ENCODE data around the gene TGM4.
"Not testable (repeated sequence)": the region's sequence is repeated elsewhere in the genome, so short reads cannot be mapped to it uniquely, and the experiment has no call there.

The TGM4 gene

DNA sequence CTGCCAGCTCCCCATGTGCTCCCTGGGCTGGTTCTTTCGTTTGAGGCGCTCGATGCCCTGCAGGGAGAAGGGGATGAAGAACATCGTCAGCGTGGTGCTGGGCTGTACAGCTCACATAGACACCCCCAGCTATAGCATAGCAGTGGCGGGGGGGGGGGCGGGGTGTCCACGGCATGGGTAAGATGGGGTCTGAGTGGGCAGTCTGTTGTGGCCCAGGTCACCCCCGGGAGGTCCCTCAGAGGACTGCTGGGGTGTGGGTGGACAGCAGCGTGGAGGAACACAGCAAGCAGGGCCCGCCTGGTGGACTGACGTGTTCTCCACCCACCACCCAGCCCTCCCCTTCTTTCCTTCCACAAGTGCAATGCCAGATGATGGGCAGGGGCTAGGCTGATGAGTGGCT, 43.7 kb downstream of the TGM4 start:
- no peak for DNase-seq

DNA sequence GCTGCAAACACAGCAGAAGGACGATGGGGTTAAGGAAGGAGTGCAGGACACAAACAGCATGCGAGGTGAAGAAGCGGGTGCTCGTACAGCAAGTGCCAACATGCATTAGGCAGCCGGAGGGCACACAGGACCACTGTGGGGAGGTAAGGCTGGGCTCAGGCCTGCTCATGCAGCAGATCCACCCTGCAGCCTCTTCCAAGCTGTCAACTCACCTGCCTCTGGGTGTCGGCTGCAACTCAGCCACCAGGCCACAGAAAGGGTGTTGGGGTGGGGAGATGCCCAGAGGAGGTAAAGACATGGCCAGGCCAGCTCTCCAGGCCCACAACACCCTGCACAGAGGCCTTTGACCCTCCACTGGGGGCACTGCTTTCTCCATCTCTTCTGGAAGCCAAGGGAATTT, 44.2 kb downstream of the TGM4 start:
- no peak for DNase-seq

DNA sequence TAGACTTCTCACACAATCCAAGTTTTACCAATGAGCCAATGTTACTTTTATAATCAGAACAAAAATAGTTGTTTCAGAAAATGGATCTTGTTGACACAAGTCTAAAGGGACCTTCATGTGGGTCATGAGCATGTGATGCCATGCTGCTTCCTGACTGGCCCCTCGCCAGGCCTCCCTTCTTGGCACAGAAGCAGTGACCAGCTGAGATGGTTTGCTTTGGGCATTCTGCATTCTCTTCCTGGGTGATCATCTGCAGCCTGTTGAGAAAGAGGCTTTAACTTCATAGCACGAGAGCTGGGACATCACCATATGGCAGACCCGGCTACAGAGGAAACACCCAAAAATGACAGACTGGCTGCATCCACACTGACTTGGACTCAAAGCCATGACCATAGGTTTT, 45.7 kb downstream of the TGM4 start:
- DNase-seq = no peak

DNA sequence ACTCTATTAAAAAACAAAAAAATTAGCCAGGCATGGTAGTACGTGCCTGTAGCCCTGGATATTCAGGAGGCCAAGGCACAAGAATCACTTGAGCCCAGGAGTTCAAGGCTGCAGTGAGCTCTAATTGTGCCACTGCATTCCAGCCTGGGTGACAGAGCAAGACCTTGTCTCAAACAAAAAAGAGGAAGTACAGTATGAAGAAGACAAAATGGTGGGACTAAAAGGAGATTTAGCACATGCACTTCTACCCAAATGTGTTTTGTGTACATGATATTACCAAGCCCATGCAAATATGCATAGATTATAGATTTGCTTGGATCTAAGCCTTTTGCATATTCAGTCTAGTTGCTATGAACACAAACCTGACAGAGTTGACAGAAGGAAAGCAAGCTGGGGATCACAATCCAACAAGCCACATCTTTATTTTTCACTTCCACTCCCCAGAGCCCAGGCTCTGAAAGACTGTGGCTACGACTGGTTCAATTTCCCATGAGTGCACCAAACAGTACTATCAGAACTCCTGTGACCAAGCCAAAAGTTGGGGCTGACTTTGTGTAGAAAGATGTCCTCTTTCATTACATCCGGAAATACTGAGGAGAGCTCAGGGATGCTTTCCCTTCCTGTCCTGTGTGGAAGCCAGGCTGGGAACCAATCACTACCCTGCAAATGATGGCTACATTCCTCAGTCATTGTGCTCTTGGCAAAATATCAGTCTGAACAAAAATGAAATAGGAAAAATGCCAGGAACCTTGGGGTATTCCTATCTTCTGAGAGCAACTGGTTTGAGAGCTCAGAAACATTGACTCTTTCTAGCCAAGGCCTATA, 49.4 kb downstream of the TGM4 start:
- DNase-seq = no peak

DNA sequence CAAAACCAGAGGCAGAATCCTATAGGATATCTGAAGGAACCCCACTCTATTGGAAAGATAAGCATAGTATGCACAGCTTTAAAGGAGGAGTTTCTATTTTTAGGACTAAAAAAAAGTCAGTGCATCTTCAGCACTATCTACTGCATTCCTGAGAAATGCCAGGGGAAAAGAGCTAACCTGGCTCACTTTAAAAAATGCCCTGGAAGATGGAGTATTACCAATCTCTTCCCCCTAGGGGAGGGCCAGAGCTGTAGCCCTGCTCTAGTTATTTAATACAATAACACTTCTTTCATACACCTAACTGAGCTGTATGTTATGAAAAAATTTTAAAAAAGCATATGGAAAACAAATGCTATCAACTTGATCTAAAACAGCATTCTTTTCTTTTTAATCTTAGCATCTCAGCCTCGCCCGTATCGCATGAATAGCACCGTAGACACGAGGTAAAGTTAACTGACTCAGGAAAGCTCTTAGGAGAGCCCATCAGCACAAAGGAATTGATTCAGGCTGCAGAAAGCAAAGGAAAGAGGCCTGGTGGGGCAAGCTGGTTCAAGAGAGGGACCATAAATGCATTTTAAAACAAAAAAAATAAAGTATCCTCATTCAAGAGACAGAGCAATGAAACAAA, 50.2 kb downstream of the TGM4 start:
- no peak for DNase-seq

DNA sequence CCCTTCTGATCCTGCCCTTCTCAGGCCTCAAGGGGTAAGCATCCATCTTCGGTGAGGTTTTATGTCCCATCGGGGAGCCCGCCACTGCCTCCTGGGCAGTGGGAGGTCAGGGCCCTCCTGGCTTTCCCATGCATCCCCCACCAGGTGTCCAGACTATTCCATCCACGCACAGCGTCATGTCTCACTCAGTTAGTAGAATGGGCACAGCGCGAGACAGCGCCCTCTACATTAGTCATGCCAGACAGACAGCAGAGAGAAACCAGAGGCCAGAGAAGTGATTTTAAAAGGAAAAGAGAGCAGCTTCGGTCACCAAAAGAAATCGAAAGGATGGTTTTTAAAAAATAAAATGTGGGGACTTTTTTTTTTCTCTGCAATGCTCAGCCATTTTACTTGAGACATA, 51.8 kb downstream of the TGM4 start:
- no peak for DNase-seq

DNA sequence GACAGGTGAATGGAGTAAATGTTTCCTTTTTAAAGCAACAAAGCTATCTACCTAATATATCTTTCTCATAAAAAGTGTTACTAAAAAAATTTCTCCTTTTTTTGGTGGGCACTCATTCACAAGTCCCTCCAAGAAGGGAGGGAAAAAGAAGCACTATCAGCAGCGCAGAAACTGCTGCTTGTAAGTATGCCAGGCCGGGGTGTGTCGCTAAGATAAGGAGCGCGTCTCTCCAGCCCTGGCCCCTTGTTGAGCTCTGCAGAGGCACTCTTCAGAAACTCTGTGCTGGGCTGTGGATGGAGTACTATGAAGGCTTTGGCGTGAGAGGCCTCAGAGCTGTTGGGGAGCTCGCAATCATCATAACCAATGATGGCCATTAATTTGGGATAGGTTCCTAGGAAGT, 52.5 kb downstream of the TGM4 start:
- no peak for DNase-seq

DNA sequence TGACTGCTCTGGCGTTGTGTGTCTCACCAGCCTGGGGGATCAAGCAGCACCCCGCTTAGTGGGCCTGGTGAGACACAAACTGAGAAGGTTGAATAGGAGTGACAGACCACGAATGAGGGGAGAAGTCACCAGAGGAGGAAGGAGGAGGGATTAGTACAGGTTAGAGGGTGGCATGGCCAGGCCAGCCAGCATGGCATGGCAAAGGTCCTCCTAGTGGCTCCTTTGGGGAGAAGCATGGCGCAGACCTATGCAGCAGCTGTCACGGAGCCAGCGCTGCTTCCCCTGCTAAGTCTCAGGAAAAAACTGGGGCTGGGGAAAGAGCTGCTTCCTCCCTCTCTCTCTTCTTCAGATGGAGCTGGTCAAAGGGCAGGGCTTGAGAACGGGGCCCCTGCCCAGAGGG, 53.0 kb downstream of the TGM4 start:
- no peak for DNase-seq

DNA sequence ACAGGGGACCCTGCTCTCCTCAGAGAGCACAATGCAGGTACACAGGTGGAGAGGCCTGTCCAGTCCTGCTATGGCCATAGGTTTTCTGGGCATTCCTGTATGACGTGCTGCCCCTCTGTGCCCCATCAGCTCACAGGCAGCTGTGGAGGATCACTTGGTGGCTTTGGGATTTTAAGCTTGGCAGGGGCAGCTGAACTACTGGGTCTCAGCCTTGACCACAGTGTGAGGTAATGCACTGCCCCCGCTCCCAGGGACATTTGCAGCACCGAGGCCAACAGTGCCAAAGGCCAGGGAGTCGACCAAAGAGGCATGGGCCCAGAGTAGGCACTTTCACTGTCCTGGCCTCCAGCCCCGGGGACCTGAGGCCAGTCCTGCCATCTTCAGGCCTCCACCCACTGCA, 55.4 kb downstream of the TGM4 start:
- no peak for DNase-seq

DNA sequence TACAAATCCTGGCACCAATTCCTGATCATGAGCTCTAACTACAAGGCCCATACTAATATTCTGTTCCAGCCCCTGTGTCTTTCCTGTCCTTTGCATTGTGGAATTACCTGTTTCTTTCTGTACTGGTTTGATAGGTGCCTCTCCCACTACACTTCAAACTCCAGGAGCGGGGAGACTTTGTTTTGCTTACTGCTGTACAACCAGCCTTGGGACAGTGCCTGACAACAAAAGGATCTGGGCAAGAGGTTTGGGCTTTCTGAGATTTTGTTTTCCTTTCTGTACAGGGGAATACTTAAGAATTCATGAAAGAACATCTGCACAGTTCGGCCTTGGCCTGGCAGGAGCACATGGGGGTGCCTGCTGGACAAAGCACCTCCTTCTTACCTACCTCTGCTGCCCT, 56.5 kb downstream of the TGM4 start:
- DNase-seq = no peak

DNA sequence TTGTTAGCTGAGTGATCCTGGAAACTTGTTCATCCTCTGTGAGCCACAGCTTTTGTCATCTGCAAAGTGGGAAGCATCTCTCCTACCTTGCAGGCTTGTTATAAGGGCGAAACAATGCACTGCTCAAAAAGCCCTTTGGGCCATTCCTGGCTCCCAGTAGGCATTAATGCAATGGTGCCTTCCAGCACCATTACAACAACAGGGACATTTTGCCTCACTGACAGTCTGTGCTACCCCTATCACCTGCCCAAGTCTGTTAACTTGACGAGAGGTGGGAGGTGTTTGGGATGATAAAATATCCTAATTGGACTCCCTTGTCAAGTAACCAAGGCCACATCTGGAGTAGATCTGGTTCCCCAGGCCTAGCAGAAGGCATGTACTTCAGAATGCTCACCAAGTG, 57.4 kb downstream of the TGM4 start:
- no peak for DNase-seq

DNA sequence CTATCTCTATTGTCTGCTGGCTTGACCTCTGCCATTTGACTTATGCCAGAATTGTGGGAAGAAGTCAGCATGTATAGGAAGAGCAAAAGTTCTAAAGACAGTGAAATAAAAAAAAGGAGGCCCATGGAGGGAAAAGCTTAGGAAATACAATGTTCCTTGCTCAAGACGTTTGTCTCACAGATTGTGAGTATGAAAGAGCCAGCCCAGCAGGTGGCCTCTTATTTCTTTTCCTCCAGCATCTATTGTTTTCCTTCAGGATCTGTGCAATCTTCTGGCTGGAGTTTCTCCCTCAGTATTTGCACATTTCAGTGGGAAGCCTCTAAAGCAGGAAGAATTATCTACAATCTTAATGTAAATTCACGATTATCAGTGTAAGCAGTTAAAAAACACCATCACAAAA, 57.9 kb downstream of the TGM4 start:
- DNase-seq = no peak

DNA sequence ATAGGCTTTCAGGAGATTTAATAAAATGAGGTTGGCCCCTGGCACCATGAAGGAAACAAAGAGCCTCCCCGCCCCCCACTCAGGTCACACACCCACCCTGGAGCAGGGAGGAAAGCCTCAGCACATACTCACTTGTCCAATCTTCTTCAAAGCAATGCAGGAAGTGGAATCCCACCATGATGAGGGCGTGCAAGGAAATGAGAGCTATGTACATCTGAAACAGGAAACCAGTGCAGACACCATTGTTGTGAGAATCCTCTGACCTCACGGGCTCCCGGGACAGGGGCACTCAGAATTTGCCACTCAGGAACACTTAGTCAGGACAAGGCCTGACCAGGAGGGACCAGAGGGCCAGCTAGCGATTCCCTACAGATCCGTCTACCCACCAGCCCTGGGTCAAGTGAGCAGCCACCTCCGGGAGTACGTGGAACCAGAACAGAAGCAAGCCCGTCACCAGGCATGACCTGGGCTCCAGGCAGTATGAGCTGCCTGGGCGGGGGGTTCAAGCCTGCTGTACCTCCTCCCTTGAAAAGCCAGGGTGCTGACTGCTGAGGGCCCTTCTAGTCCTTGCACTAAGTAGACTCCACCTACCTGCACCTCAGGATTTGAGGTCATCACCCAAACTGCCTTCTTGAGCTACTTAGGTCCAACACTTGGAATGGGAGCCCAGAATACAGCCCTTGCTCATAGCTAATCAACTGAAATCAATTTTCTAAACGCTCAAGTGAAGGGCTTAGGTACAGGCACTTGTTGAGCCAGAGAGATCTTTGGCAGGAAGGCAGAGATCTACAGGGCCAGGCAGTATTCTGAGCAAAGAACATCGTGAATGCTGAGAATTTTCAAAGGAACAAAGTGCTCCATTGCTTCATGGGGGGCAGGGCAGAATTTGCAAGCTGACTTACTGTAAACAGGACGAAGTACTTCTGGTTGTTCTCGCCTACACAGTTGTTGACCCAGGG, 58.9 kb downstream of the TGM4 start:
- no peak for DNase-seq

DNA sequence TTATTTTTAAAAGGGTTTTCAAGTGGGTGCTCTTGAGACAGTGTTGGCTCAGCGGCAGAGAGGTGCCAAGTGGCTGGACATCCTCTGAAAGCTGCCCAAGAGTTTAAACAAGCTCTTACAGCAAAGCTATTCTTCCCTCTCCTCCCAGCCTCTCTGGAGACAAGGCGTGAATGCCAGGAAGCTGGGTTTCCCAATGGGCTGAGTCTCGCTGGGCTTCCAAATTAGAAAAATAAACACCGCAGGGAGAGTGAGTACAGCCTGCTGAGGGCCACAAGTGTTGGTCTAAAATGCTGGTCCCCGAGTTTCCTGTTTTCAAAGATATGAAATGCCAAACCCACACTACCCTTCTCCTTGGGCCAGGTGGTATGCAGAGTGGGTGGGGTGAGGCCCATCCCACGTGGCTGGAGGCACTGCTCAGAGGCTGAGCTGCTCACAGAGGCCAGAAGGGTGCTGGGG, 65.2 kb downstream of the TGM4 start:
- no peak for DNase-seq

DNA sequence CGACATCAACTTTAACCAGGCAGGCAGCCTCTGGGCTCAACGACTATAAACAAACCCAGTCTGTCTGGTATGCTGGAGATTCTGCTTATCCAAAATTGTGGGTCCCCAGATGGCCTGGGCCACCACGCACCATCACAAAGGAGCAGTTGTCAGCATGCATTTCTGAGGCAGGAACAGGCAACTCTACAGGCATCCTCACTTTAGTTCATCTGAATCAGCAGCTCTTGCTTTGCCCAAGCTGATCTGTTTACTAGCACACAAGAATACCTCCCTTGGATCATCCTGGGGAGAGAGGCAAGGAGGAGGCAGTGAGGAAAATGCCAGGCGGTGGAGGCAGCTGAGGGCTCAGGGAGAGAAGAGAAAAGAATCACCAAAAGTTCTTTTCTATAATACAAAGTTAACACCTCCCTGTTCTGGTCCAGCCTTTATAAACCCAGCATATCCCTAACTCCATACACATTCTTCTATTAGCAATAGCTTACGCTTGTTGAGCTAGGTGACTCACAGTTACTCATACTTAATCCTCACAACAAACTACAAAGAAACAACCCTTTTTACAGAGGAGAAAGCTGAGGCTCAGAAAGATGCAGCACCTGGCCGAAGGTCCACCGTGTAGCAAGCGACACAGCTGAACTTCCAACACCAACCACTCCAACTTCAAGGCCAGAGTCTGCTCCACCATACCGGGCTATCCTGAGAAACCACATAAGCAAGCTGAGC, 68.0 kb downstream of the TGM4 start:
- no peak for DNase-seq

DNA sequence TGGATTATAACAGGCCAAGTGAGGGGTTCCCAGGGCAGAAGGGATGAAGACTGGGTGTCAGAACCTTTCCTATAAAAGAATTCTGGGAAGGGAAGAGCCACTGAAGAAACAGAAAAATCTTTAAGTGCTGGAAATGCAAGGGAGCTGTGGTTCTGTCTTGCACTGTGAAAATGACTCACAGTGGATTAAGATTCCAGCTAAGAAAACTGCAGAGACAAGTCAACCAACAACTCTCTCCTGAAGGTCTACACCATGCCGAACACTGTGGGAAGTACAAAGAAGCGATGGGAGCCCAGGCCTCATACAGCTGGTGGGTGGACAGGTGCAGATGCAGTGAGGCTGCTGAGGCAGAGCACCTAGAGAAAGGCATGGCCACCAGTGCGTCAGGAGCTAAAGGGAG, 73.8 kb downstream of the TGM4 start:
- DNase-seq = no peak

DNA sequence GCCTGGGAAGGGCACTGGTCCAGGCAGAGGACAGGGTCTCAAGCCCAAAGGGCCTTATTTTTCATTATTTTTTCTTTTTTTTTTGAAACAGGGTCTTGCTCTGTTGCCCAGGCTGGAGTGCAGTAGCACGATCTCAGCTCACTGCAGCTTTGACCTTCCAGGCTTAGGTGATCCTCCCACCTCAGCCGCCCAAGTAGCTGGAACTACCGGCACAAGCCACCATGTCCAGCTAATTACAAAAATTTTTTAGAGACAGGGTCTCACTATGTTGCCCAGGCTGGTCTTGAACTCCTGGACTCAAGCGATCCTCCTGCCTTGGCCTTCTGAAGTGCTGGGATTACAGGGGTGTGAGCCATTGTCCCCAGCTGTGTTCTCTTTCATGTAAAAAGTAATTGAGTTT, 75.4 kb downstream of the TGM4 start:
- not testable (repeated sequence) for DNase-seq

DNA sequence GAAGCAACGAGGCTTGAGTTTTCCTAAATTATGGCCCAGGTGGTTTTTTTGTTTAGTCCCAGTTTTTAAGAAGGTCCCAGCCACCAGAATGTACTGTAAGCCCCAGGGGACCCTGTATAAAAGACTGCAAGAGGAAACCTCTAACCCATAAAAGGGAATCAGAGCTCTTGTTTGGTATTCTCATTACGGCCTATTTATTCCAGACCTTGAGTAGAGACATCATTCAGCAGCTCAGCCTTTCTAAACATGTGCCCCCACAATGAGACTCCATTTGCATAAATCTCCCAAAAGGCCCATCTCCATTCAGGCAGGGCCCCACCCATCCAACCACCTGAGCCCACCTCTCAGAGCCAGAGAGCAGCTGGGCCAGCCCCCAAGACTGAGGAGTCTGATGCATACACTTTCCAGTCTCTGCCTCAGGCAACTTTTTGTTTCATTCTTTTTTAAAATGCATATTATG, 75.9 kb downstream of the TGM4 start:
- no peak for DNase-seq

DNA sequence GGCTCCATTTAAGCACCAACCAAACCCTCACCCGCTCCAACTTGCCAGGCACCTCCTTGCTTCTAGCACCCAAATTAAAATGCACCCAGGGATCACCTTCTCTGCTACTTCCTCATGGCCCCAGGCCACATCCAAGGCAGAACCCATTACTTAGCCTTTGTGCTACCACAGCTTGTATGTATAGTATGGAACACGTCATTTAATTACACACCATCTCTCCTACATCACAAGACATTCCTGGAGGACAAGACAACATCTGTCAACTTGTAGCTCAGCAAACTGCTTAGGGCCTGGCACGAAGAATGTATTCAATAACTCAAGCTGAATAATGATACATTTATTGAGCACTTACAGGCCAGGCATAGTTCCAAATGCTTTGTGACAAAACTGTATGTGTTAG, 78.3 kb downstream of the TGM4 start:
- no peak for DNase-seq

DNA sequence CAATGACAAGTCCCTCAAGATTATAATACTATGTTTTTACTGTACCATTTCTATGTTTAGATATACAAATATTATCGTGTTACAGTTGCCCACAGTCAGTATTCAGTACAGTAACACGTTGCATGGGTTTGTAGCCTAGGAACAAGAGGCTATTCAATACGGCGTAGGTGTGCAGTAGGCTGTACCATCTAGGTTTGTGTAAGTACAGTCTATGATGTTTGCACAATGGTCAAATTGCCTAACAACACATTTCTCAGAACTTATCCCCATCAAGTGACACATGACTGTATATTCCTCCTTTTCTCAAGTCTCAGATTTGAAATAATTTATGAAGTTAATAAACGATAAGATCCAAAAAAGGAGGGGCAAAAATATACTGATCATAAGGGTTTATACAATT, 79.9 kb downstream of the TGM4 start:
- DNase-seq = no peak

DNA sequence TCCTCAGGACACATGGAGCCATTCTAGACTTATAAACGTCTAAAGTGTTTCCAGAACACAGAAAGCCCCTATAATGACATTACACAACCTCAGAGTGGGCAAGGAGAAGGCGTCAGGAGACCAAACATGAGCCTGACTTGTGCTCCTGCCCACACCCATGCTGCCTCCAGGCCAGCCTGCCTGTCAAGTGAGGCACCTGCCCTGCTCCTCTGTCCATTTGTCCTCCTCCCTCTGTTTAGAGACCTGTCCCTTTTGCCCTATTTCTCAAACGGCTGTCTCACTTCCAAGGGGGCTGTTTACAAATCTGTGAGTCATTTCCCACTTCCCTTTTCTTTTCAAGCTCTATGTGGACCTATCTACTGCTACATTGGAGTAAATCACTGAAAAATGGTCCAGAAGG, 80.6 kb downstream of the TGM4 start:
- no peak for DNase-seq

DNA sequence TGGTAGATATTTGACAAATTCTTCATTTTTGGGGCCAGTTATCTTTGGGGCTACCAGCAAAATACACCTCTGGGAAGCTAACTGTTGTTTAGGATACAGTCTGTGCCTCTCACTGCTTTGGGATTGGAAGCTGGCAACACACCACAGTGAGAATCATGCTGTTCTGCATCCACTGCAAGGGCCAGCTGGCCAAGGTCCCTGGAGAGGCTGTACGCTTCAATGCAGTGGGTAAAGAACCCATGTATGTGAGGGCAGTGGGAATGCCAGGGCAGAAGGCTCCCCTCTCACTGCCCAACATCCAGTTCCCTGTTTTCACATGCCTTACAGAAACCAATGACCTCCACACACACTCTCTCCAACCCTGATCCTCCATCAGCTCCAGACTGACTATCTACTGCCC, 81.5 kb downstream of the TGM4 start:
- no peak for DNase-seq

DNA sequence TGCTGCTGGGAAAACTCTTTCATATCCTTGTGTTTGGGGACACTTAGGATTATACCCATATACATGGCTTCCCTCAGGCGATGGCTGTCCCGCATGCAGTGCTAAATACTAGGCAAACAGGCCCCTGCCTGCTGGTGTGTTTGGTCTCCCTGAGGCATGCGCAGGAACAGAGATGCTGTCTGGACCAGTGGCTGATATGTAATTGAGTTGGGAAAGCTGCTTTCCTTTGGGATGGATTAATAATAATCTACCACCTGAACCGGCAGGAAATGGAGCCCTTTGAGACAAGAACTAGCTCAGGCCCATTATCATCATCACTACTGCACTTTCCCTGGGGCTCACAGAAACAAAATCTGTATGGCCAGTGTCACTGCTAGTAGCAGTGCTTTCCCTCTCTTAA, 83.6 kb downstream of the TGM4 start:
- DNase-seq = no peak

All from effector CD4-positive, alpha-beta T cell (primary cell).